Thymus (tissue), 11 donors: Measurements from ENCODE around the gene KIF16B. TPM values are rescaled to one million over a fixed set of nuclear protein-coding genes. Genes with fewer than 3 reads are reported as not detected.

Source experiments
- DNase-seq, 9 donors: peaks; one replicate each; pipeline ENCODE4 v3.0.0-alpha.2; 2013; ENCODE audit warnings: low spot score in 9 of 9, low read depth in 6 of 9, missing footprints in 1 of 9
- H3K27ac ChIP-seq, 2 donors: one replicate each; pipeline ENCODE4 v1.5.1; 2013; ENCODE audit warnings: control low read depth in 1 of 2, low read depth in 1 of 2, low read length in 1 of 2, mild to moderate bottlenecking in 1 of 2, moderate library complexity in 1 of 2
- H3K27me3 ChIP-seq, 2 donors: one replicate each; pipeline ENCODE4 v1.5.1; 2013; ENCODE audit warnings: low read length in 1 of 2; ENCODE audit not compliant: control insufficient read depth in 2 of 2, insufficient read depth in 1 of 2
- H3K36me3 ChIP-seq, 2 donors: one replicate each; pipeline ENCODE4 v1.5.1; 2013; ENCODE audit warnings: low read length in 1 of 2, mild to moderate bottlenecking in 1 of 2, moderate library complexity in 1 of 2; ENCODE audit not compliant: control insufficient read depth in 2 of 2, insufficient read depth in 2 of 2
- H3K4me1 ChIP-seq, 2 donors: one replicate each; pipeline ENCODE4 v1.5.1; 2013; ENCODE audit warnings: low read length in 2 of 2; ENCODE audit not compliant: control insufficient read depth in 2 of 2, insufficient read depth in 2 of 2
- H3K4me3 ChIP-seq, 2 donors: one replicate each; pipeline ENCODE4 v1.5.1; 2013; ENCODE audit warnings: low read length in 2 of 2, control low read depth in 1 of 2, mild to moderate bottlenecking in 1 of 2
- H3K9me3 ChIP-seq, 2 donors: one replicate each; pipeline ENCODE4 v1.5.1; 2013; ENCODE audit warnings: low read length in 1 of 2, mild to moderate bottlenecking in 1 of 2; ENCODE audit not compliant: control insufficient read depth in 2 of 2, insufficient read depth in 1 of 2
- WGBS: extraction: QIAGEN DNeasy Blood & Tissue Kit; methylation state at CpG from one replicate; pipeline ENCODE4 v1.1.7; 2013; 5-methylcytosine and 5-hydroxymethylcytosine counted together
- polyA plus RNA-seq: library from polyadenylated mRNA; stranded (reverse); fragments of 200-250 nt; gene quantifications from one replicate; pipeline ENCODE4 v1.2.3, GENCODE V29; 2013
- total RNA-seq: library from RNA; stranded (reverse); fragments of 120-200 nt; gene quantifications from one replicate; pipeline ENCODE4 v1.2.4, GENCODE V29; 2013
- donor health status: healthy.

The KIF16B gene
- total and polyA plus RNA-seq, 2 donors, result 5.2 to 6.7 TPM

GRCh38 chr20:16552015-16552414, 21.2 kb downstream of the KIF16B start:
- Histone ChIP-seq H3K27ac (peak overlapping the region in 1 of 2 donors; percentile 1), H3K27me3 (no peaks in the 10 kb centered on the region), H3K4me3 (no peak overlapping the region), H3K36me3 (no peaks in the 10 kb centered on the region), H3K4me1 (no peaks in the 10 kb centered on the region), H3K9me3 (peaks cover 0 to 11% of the 10 kb centered on the region in 2 donors)
- 79% methylated on average over 5 of the region's 5 CpGs for WGBS
- DNase-seq, result no peak

- Histone ChIP-seq H3K4me3 (no peak overlapping the region), H3K4me1 (no peaks in the 10 kb centered on the region), H3K36me3 (no peaks in the 10 kb centered on the region), H3K27ac (peak overlapping the region in 1 of 2 donors; percentile 37), H3K9me3 (peaks cover 0 to 11% of the 10 kb centered on the region in 2 donors), H3K27me3 (no peaks in the 10 kb centered on the region)
- no peak for DNase-seq
- 95% methylated on average over 5 of the region's 5 CpGs for WGBS
Measured at GRCh38 chr20:16551607-16552006, 21.6 kb downstream of the KIF16B start.

DNA sequence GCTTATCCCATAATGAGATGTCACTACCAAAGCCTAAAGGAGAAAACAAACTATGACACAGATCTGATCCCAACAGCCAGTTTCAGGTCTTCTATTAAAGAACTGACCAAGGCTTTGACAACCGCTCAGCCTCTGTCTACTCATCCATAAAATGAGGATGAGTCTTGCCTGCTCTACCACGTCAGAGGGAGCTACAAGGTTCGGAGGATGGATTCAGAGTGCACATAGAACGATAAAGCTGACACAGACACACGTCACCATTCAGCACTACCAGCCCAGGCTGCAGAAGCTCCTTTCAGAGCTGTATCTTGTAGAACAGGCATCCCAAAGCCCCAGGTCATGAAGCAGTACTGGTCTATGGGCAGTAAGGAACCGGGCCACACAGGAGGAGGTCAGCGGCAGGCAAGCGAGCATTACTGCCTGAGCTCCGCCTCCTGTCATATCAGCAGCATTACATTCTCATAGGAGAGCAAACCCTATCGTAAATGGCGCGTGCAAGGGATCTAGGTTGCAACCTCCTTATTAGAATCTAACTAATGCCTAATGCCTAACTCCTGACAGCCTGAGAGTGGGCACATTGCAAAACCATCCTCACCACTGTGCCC, 25.1 kb downstream of the KIF16B start:
- Histone ChIP-seq H3K27me3 (no peaks in the 10 kb centered on the region), H3K36me3 (no peaks in the 10 kb centered on the region), H3K4me1 (no peaks in the 10 kb centered on the region), H3K9me3 (no peaks in the 10 kb centered on the region), H3K4me3 (no peak overlapping the region), H3K27ac (no peak overlapping the region)
- DNase-seq, result no peak
- WGBS, result 93% methylated on average over 12 of the region's 12 CpGs

- no peak for DNase-seq
- Histone ChIP-seq H3K4me3 (no peak overlapping the region), H3K4me1 (no peaks in the 10 kb centered on the region), H3K36me3 (no peaks in the 10 kb centered on the region), H3K27ac (no peak overlapping the region), H3K9me3 (no peaks in the 10 kb centered on the region), H3K27me3 (no peaks in the 10 kb centered on the region)
- 91% methylated on average over 4 of the region's 4 CpGs for WGBS
Measured at GRCh38 chr20:16544949-16545348, 28.3 kb downstream of the KIF16B start.

GRCh38 chr20:16542477-16542876, 30.8 kb downstream of the KIF16B start:
- H3K36me3 ChIP-seq, result no peaks in the 10 kb centered on the region
- no peaks in the 10 kb centered on the region for H3K4me1 ChIP-seq
- no peak overlapping the region for H3K4me3 ChIP-seq
- no peaks in the 10 kb centered on the region for H3K9me3 ChIP-seq
- no peaks in the 10 kb centered on the region for H3K27me3 ChIP-seq
- DNase-seq, result no peak
- 92% methylated on average over 4 of the region's 4 CpGs for WGBS
- no peak overlapping the region for H3K27ac ChIP-seq

GRCh38 chr20:16541878-16542277, 31.4 kb downstream of the KIF16B start:
- Histone ChIP-seq H3K27ac (no peak overlapping the region), H3K27me3 (no peaks in the 10 kb centered on the region), H3K9me3 (no peaks in the 10 kb centered on the region), H3K4me3 (no peak overlapping the region), H3K36me3 (no peaks in the 10 kb centered on the region), H3K4me1 (no peaks in the 10 kb centered on the region)
- no peak for DNase-seq
- WGBS, result 95% methylated on average over 3 of the region's 3 CpGs

- no peaks in the 10 kb centered on the region for H3K27me3 ChIP-seq
- WGBS, result 96% methylated on average over 6 of the region's 6 CpGs
- no peak for DNase-seq
- no peaks in the 10 kb centered on the region for H3K4me1 ChIP-seq
- H3K9me3 ChIP-seq, result no peaks in the 10 kb centered on the region
- no peak overlapping the region for H3K27ac ChIP-seq
- no peak overlapping the region for H3K4me3 ChIP-seq
- no peaks in the 10 kb centered on the region for H3K36me3 ChIP-seq
Measured at GRCh38 chr20:16541226-16541625, 32.0 kb downstream of the KIF16B start.

GRCh38 chr20:16539280-16540021, 33.8 kb downstream of the KIF16B start:
- no peaks in the 10 kb centered on the region for H3K4me1 ChIP-seq
- DNase-seq, result no peak
- no peaks in the 10 kb centered on the region for H3K36me3 ChIP-seq
- H3K27me3 ChIP-seq, result no peaks in the 10 kb centered on the region
- H3K4me3 ChIP-seq, result no peak overlapping the region
- 96% methylated on average over 5 of the region's 5 CpGs for WGBS
- no peak overlapping the region for H3K27ac ChIP-seq
- H3K9me3 ChIP-seq, result no peaks in the 10 kb centered on the region

GRCh38 chr20:16538779-16539178, 34.5 kb downstream of the KIF16B start:
- Histone ChIP-seq H3K27me3 (no peaks in the 10 kb centered on the region), H3K27ac (no peak overlapping the region), H3K9me3 (no peaks in the 10 kb centered on the region), H3K36me3 (no peaks in the 10 kb centered on the region), H3K4me1 (no peaks in the 10 kb centered on the region), H3K4me3 (no peak overlapping the region)
- WGBS, result 98% methylated on average over 4 of the region's 4 CpGs
- DNase-seq, result no peak
